ENCODE results near the gene FGFBP1.

The FGFBP1 gene
- total RNA-seq, result 0 to 0.13 reads per million in 2 donors

GRCh38 chr4:15938640-15939039 lies at the start of gene FGFBP1:
TSS of gene FGFBP1 (minus strand) at chr4:15938740. CDS start at chr4:15936632, 2,108 bp downstream.
- DNase-seq, result no peak

- no peak for DNase-seq
Observed at GRCh38 chr4:15988222-15988621, 49.7 kb upstream of the FGFBP1 start.

- DNase-seq, result no peak
Observed at GRCh38 chr4:15986907-15987306, 48.4 kb upstream of the FGFBP1 start.

GRCh38 chr4:15983610-15984009 lies 45.1 kb upstream of the FGFBP1 start:
- DNase-seq, result no peak

DNA sequence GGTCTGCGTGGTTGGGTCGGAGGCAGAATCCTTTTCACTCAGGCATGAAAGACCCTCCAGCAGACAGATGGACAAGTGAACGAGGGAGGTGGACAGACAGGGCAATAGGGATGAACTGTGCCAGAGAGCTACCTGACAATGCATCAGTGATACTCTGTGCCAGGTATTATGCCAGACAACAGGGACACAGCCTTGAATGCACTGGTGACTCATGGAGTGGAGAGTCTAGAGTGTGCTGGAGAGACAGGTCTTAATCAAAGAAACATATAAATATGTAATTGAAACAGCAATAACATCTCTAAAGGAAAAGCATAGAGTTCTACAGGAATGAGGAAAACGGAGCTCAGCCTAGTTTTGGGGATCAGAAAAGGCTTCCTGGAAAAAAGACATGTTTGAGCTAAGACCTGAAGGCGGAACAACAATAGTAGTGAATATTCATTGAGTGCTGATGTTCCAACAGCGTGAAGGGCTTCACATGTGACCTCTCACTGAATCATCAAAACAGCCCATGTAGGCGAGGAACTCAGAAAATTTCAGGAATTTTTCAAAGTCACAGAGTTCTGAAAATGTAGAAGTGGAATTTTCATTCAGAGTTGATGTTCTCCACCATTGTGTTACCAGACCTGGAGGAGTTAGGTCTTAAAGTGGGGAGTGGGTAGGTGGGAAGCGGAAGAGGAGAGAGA lies 44.4 kb upstream of the FGFBP1 start:
- no peak for DNase-seq

GRCh38 chr4:15976456-15977447 lies 38.2 kb upstream of the FGFBP1 start:
- DNase-seq, result no peak

GRCh38 chr4:15971068-15971801 lies 32.7 kb upstream of the FGFBP1 start:
- no peak for DNase-seq

DNA sequence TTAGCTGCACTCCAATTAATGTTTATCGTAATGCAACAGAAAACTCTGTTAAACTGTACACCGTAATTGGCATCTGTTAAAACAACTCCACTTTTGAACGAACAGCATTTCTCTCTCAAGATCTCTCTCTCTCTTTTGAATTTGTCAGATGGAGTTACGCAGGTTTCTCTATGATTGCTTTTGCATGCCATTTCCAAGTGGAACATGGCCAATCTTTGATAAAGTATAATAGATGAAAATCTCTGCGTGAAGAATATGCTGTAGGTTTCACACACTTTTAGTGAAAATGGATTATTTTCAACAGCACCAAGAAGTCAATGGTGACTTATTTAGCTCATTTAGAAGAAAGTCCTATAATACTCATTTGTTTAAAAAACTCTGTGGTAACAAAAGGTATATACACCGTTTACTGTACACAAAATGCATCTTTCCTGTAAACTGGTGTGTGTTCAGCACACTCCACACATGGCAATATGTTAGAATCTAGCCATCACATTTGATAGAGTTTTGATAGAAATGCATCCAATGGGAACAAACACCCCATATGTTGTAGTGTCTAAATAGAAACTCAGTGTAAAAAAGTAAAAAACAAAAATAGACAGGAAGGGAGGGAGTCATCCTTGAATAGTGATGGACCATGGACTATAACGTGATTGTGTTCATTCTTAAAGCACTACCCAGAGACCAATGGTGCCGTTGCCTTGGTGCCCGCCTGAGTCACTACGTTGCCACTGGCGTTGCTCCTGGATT lies 30.2 kb upstream of the FGFBP1 start:
- DNase-seq, result no peak

DNA sequence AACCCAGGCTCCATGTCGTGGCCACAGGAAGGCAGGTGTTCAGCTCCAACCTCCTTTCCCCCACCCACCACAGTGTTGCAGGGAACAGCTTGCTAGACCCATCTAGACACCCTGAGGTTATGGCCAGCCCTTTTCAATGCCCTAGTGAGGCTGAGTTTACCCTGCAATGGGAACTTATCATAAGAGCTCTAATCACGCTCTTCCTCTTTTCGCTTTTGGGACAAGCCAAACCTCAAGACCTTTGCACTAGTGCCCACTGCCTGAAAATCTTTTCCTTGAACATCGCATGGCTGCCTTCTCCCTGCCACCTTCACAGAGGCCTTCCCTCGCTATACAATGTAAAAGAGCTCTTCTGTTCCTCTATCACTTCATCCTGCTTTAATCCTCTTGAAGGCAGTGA lies 26.8 kb upstream of the FGFBP1 start:
- no peak for DNase-seq

DNA sequence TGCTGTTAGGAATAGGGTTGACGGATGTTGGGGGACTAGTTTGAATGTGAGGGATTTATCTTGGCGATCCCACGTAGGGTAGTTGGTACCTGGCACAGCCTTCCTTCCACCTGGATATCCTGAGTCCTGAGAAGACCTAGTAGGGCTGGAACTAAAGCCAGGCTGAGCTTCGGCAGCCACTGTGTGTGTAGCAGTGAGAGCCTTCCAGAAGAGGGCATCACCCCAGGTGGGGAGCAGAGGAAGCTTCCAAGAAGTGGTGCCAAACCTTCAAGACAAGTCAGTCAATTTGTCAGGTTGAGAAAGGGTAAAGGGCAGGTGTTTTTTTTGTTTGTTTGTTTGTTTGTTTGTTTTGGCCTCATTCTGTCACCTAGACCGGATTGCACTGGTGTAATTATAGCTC lies 25.6 kb upstream of the FGFBP1 start:
- no peak for DNase-seq

GRCh38 chr4:15963576-15963975 lies 25.0 kb upstream of the FGFBP1 start:
- DNase-seq, result peak; percentile 48

GRCh38 chr4:15963001-15963451 lies 24.5 kb upstream of the FGFBP1 start, which contains the start of gene FGFBP2:
TSS of gene FGFBP2 (minus strand) at chr4:15963175. CDS start at chr4:15963129, 46 bp downstream.
- DNase-seq, result peak; percentile 43

GRCh38 chr4:15961781-15962510 lies 23.4 kb upstream of the FGFBP1 start:
- no peak for DNase-seq

DNA sequence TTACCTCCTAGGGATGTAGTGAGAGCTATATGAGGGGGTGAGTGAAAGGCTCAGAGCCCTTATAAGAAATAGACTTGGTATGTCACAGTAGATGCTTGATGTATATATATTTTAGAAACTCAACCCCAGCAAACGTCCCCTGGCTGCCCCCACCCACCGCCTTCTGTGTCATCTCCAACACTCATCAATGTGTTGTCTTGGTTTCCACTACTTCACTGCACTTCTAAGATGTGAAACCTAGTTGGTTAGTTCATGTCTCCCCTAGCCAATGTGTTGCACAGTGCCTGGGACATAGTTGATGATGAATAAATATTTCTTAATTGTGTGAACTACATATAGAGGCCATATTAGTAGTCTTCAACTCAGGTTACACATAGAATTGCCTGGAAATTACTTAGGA lies 20.0 kb upstream of the FGFBP1 start:
- no peak for DNase-seq

DNA sequence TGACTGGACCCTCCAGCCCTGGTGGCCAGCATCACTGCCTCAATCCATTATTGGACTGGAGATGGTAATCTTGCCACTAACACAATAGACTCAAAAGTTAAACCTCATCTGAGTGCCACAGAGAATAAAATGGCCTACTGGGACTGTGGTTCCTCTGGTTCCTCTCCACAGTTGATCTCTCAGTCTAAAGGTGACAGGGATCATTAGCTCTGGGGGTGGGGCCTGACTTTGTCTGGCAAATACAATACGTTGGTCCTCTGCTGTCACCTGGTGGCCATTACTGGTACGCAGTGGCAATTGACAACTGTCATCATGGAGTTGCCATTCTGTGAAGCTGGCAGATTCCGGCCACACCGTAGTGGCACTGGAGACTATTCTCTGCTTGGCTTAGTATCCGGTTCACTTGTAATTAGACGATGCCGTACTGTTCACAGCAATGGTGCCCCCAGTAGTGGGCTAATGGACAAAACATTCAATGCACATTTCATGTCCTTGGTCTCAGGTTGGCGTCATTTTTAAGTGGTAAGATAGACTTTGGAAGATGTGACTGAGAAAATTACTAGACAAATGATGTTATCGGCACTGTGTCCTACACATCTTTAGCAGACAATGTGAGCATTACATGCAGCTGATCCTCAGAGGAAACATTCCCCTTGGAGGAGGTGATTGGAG lies 17.8 kb upstream of the FGFBP1 start:
- no peak for DNase-seq

DNA sequence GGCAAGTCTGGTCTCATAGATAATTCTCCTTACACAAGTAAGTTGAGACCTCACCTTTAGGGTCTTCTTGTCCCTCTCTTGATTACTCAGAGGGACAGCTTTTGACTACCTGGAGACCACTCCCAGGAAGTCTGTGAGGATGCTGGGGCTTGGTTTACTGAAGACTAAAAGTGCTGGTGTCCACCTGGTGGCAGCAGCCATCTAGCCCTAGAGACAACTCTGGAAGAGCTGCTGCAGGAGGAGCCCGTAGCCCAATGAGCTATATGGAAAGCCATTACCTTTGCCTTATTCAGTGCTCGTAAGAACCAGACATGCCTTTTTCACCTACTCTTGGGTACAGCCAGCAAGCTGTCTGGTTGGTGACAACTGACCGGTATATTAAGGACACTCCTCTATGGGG lies 17.1 kb upstream of the FGFBP1 start:
- DNase-seq, result no peak

GRCh38 chr4:15953625-15954024 lies 15.1 kb upstream of the FGFBP1 start:
- DNase-seq, result no peak

DNA sequence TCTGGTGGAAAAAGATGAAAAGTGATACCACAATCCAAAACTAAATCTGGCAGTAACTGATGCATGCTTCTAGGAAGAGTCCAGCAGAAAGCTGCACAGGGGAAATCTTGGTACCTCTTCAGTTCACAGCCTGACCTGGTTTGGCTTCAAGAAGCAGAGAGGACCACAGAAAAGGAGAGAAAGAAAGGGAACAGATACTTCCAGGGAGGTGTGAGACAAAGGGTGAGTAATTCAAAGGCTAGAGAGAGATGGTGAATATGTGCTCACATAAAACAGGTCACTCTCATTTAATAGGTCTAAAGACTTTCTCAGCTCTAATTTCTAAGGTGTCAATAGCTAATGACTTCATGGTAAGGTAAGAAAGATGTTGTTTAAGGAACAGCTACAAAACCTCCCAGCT lies 13.2 kb upstream of the FGFBP1 start:
- DNase-seq, result no peak

DNA sequence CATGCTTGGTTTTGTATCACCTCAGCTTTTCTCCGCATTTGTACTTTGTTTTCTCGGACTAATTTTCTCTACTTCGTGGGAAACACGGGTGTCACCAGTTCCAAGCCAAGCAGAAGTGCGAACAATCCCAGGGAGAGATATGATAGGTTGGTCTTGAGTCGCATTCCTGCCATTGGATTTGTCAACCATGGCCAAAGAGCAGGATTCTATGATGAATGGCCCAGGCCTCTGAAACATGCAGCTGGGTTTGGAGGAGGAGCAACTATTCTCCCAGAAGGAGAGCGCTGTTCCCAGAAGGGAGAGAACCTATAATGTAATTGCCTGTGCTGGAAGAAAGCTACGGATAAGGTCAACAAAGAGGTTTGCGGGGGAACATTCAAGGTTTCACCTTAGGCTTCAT lies 10.3 kb upstream of the FGFBP1 start:
- DNase-seq, result no peak

GRCh38 chr4:15947684-15948083 lies 9.1 kb upstream of the FGFBP1 start:
- no peak for DNase-seq

GRCh38 chr4:15945516-15945915 lies 7.0 kb upstream of the FGFBP1 start:
- DNase-seq, result no peak

All from activated gamma-delta T cell (primary cell).